HepG2 (cell line): ENCODE data around the gene CDX2. TPM values are rescaled to one million over a fixed set of nuclear protein-coding genes. Genes with fewer than 3 reads are reported as not detected.

Source experiments
- ATAC-seq: fragments of 200-7000 bp; cut with Tn5 transposase; 3 replicates; pipeline ENCODE4 v1.9.1; 2020; ENCODE audit warnings: mild to moderate bottlenecking, moderate library complexity
- BruUV-seq: library from RNA; stranded (reverse); fragments of 400-500 nt; replicated peaks from 2 replicates; lab custom pipeline; 2021; lab: Mats Ljungman, UMichigan
- CTCF ChIA-PET: fragments of 300-600 bp; formaldehyde crosslinking; extraction: SDS; loops from one replicate; lab custom pipeline; 2021; ENCODE audit warnings: low total read pairs, inconsistent platforms, low intra/inter-chr PET ratio; lab: Yijun Ruan, JAX
- POLR2A ChIA-PET: fragments of 350-600 bp; sonication (Branson Sonifier 250); formaldehyde crosslinking; loops from one replicate; lab custom pipeline; 2020; ENCODE audit warnings: antibody characterized with exemption, inconsistent platforms; lab: Yijun Ruan, JAX
- DNase-seq: peaks from one replicate; pipeline ENCODE4 v3.0.0-alpha.2; 2015; ENCODE audit warnings: low spot score
- FAIRE-seq: peaks from 3 replicates; lab custom pipeline; 2011; peaks lifted over from hg19 to GRCh38; lab: Jason Lieb, UNC
- H2AFZ ChIP-seq: one replicate; pipeline ENCODE4 v1.6.1; 2011; ENCODE audit warnings: low read length, inconsistent platforms
- H3K27ac ChIP-seq: fragments of 300-600 bp; 3 replicates; pipeline ENCODE4 v1.8.0; 2011; ENCODE audit warnings: mixed run types, mild to moderate bottlenecking, mixed read lengths, low read length, inconsistent platforms; ENCODE audit not compliant: insufficient read depth; ENCODE audit errors: extremely low read length
- H3K27me3 ChIP-seq, 2 experiments: fragments of 200-600 bp in 1 of 2; 2 replicates in 1 of 2; 3 replicates in 1 of 2; pipeline versions ENCODE4 v1.6.0 to v1.8.0; 2011; ENCODE audit warnings: low read length in 2 of 2, mild to moderate bottlenecking in 2 of 2, moderate library complexity in 2 of 2, inconsistent platforms in 1 of 2; ENCODE audit not compliant: insufficient read depth in 2 of 2, control insufficient read depth in 1 of 2
- H3K36me3 ChIP-seq, 2 experiments: fragments of 200-600 bp in 1 of 2; replicated peaks in 1 of 2; 2 replicates in 1 of 2; 3 replicates in 1 of 2; pipeline versions ENCODE4 v1.5.1 to v1.8.0; 2011; ENCODE audit warnings: low read length in 2 of 2, inconsistent platforms in 1 of 2; ENCODE audit not compliant: insufficient read depth in 2 of 2, control insufficient read depth in 1 of 2
- H3K4me1 ChIP-seq: 2 replicates; pipeline ENCODE4 v1.5.1; 2012; ENCODE audit warnings: low read length, inconsistent platforms; ENCODE audit not compliant: insufficient read depth
- H3K4me2 ChIP-seq: 2 replicates; pipeline ENCODE4 v1.6.0; 2011; ENCODE audit warnings: low read depth, low read length, inconsistent platforms
- H3K4me3 ChIP-seq, 3 experiments: fragments of 200-600 bp in 1 of 3; sonication (generic), shearing (Covaris generic) in 1 of 3; replicated peaks in 1 of 3; 2 replicates each; pipeline ENCODE4 v1.5.1; 2011 to 2016; ENCODE audit warnings: low read length in 3 of 3, inconsistent platforms in 2 of 3, low read depth in 2 of 3, mild to moderate bottlenecking in 2 of 3, control low read depth in 1 of 3, mixed read lengths in 1 of 3; ENCODE audit not compliant: insufficient read depth in 1 of 3
- H3K79me2 ChIP-seq: one replicate; pipeline ENCODE4 v1.6.1; 2011; ENCODE audit warnings: low read length, inconsistent platforms; ENCODE audit not compliant: insufficient read depth
- H3K9ac ChIP-seq: 2 replicates; pipeline ENCODE4 v1.6.0; 2011; ENCODE audit warnings: mild to moderate bottlenecking, low read depth, low read length, inconsistent platforms; ENCODE audit not compliant: insufficient read depth
- H3K9me3 ChIP-seq: 2 replicates; pipeline ENCODE4 v1.5.1; 2012; ENCODE audit warnings: mild to moderate bottlenecking, low read length
- H4K20me1 ChIP-seq: 2 replicates; pipeline ENCODE4 v1.6.0; 2011; ENCODE audit warnings: inconsistent platforms, mild to moderate bottlenecking, low read length, moderate library complexity; ENCODE audit not compliant: insufficient read depth
- IRF1 ChIP-seq: sonication (generic); formaldehyde crosslinking; IDR thresholded peaks from 2 replicates; pipeline ENCODE4 v1.4.0; 2020; ENCODE audit warnings: low read depth, mild to moderate bottlenecking, missing genetic modification reagents
- ISX ChIP-seq: sonication (generic); formaldehyde crosslinking; conservative IDR thresholded peaks from 2 replicates; pipeline ENCODE4 v1.5.0; 2020; ENCODE audit warnings: missing genetic modification reagents
- KAT7 ChIP-seq: IDR thresholded peaks from 2 replicates; pipeline ENCODE4 v1.6.1; 2018; ENCODE audit warnings: borderline replicate concordance, missing compliant biosample characterization
- MIER3 ChIP-seq: IDR thresholded peaks from 2 replicates; pipeline ENCODE4 v1.6.1; 2016; ENCODE audit warnings: missing compliant biosample characterization, borderline replicate concordance
- NR2C2 ChIP-seq: sonication (generic); formaldehyde crosslinking; IDR thresholded peaks from 2 replicates; pipeline ENCODE4 v1.4.0; 2020; ENCODE audit warnings: missing genetic modification reagents, mild to moderate bottlenecking, moderate library complexity, borderline replicate concordance
- PITX1 ChIP-seq: sonication (generic); formaldehyde crosslinking; IDR thresholded peaks from 2 replicates; pipeline ENCODE4 v1.5.1; 2020; ENCODE audit warnings: mild to moderate bottlenecking, missing genetic modification reagents
- PREB ChIP-seq: sonication (generic); formaldehyde crosslinking; IDR thresholded peaks from 2 replicates; pipeline ENCODE4 v1.4.0; 2020; ENCODE audit warnings: missing genetic modification reagents
- RFXAP ChIP-seq: sonication (generic); formaldehyde crosslinking; IDR thresholded peaks from 2 replicates; pipeline ENCODE4 v1.4.0; 2020; ENCODE audit warnings: missing genetic modification reagents, borderline replicate concordance
- RXRB ChIP-seq: IDR thresholded peaks from 2 replicates; pipeline ENCODE4 v1.6.1; 2016; ENCODE audit warnings: borderline replicate concordance, missing genetic modification reagents, missing compliant biosample characterization
- SIX4 ChIP-seq: sonication (generic); formaldehyde crosslinking; IDR thresholded peaks from 2 replicates; pipeline ENCODE4 v1.4.0; 2020; ENCODE audit warnings: missing genetic modification reagents
- TEAD2 ChIP-seq: sonication (generic); formaldehyde crosslinking; IDR thresholded peaks from 2 replicates; pipeline ENCODE4 v1.9.0; 2021; ENCODE audit warnings: missing genetic modification reagents
- TMF1 ChIP-seq: sonication (generic); formaldehyde crosslinking; IDR thresholded peaks from 2 replicates; pipeline ENCODE4 v1.8.1; 2022; ENCODE audit warnings: low read depth, missing genetic modification reagents
- ZNF121 ChIP-seq: sonication (generic); formaldehyde crosslinking; IDR thresholded peaks from 2 replicates; pipeline ENCODE4 v1.5.0; 2020; ENCODE audit warnings: mild to moderate bottlenecking, missing genetic modification reagents
- ZNF468 ChIP-seq: sonication (generic); formaldehyde crosslinking; IDR thresholded peaks from 2 replicates; pipeline ENCODE4 v1.8.0; 2022; ENCODE audit warnings: mild to moderate bottlenecking, moderate library complexity, missing genetic modification reagents
- ZNF484 ChIP-seq: sonication (generic); formaldehyde crosslinking; IDR thresholded peaks from 2 replicates; pipeline ENCODE4 v1.5.1; 2020; ENCODE audit warnings: mild to moderate bottlenecking, low read depth, missing genetic modification reagents, borderline replicate concordance
- ZNF629 ChIP-seq: sonication (generic); formaldehyde crosslinking; conservative IDR thresholded peaks from 2 replicates; pipeline ENCODE4 v1.5.0; 2020; ENCODE audit warnings: missing genetic modification reagents
- ZNF800 ChIP-seq: sonication (generic); formaldehyde crosslinking; IDR thresholded peaks from 2 replicates; pipeline ENCODE4 v1.4.0; 2020; ENCODE audit warnings: missing genetic modification reagents
- WGBS: methylation state at CpG from one replicate; pipeline ENCODE4 v1.1.6; 2017; ENCODE audit warnings: low lambda C conversion rate; 5-methylcytosine and 5-hydroxymethylcytosine counted together
- in situ Hi-C: cut with HindIII; loops from 2 replicates; pipeline ENCODE4 v1.10.0; 2017; ENCODE audit warnings: low pct_unique_long_range_greater_than_20kb; ENCODE audit not compliant: extremely low pct_ligation_motif_present
- intact Hi-C: fragments of 100-400 bp; cut with micrococcal nuclease; formaldehyde crosslinking; loops from one replicate; pipeline ENCODE4 v1.10.0; 2022; ENCODE audit not compliant: unreplicated experiment
- polyA plus RNA-seq, 8 experiments: library from polyadenylated mRNA; depleted of rRNA in 3 of 8; stranded (reverse) in 7 of 8; unstranded in 1 of 8; fragments of >200 nt; fragmentation: Illumina TruSeq in 4 of 8; extraction: Trizol in 4 of 8; gene quantifications; 2 replicates each; pipeline versions ENCODE4 v1.2.1 to v1.2.3, GENCODE V29; 2011 to 2016; ENCODE audit warnings: low read depth in 4 of 8, missing spikeins in 1 of 8, mixed read lengths in 1 of 8; ENCODE audit not compliant: insufficient read depth in 1 of 8
- total RNA-seq, 5 experiments: library from RNA; depleted of rRNA; stranded (reverse); fragments of >200 nt; fragmentation: Illumina TruSeq; extraction: Trizol; gene quantifications; 2 replicates each; pipeline ENCODE4 v1.2.3, GENCODE V29; 2016; ENCODE audit warnings: low read depth in 1 of 5

CDX2 gene
- total and polyA plus RNA-seq, 2 of the 13 experiments (the other 11 are each of a cell fraction or from before 2014, with no cell fraction given): 0.04 TPM; not detected in 1

- Histone ChIP-seq H3K9me3 (no peaks in the 10 kb centered on the region), H2AFZ (no peak overlapping the region)
- no peak for DNase-seq
- FAIRE-seq: no peak
- WGBS: 61% methylated on average over 12 of the region's 15 CpGs
- TF ChIP-seq RFXAP (CRISPR knock-in tag) (no peak), ISX (CRISPR knock-in tag) (no peak), IRF1 (CRISPR knock-in tag) (no peak), ZNF121 (CRISPR knock-in tag) (no peak), ZNF629 (no peak), NR2C2 (CRISPR knock-in tag) (no peak), ZNF468 (CRISPR knock-in tag) (no peak), MIER3 (CRISPR knock-in tag) (no peak), PITX1 (no peak), PREB (CRISPR knock-in tag) (no peak), TEAD2 (CRISPR knock-in tag) (no peak), KAT7 (CRISPR knock-in tag) (no peak), ZNF484 (CRISPR knock-in tag) (no peak), TMF1 (CRISPR knock-in tag) (no peak), ZNF800 (no peak), RXRB (CRISPR knock-in tag) (no peak), SIX4 (no peak)
- TF ChIP-seq, all 625 proteins: peak for 0
- H4K20me1 ChIP-seq: no peaks in the 10 kb centered on the region
- peaks cover 13% of the 10 kb centered on the region for H3K4me1 ChIP-seq
- H3K4me2 ChIP-seq: no peak overlapping the region
- in situ Hi-C loops: loop anchor here (5.0 to 25.0 kb wide), 3 partner anchors 148 to 615 kb away; no protein-coding TSS in a partner anchor
- no peaks in the 10 kb centered on the region for H3K79me2 ChIP-seq
- ATAC-seq: no peak
- intact Hi-C loops: loop anchor here (5.0 to 10.0 kb wide), 4 partner anchors 208 to 995 kb away; no protein-coding TSS in a partner anchor
- POLR2A ChIA-PET: interaction anchor here (2.2 kb wide), 1 partner anchor 19 kb away, joined by 6 read pairs; no protein-coding TSS in a partner anchor
- no peak overlapping the region for H3K9ac ChIP-seq
- no TSS peak for BruUV-seq
- no peak overlapping the region for H3K4me3 ChIP-seq
- H3K36me3 ChIP-seq: no peaks in the 10 kb centered on the region
- CTCF ChIA-PET: no interaction called here
- H3K27me3 ChIP-seq: peaks cover 9 to 56% of the 10 kb centered on the region in 2 experiments
- no peak overlapping the region for H3K27ac ChIP-seq
Measured at GRCh38 chr13:27979765-27980279, 10.7 kb upstream of the CDX2 start.
